Measurements from ENCODE around the gene HDAC11. TPM values are rescaled to one million over a fixed set of nuclear protein-coding genes. Genes with fewer than 3 reads are reported as not detected.

The HDAC11 gene
- total and polyA plus RNA-seq, 2 of the 13 experiments (the other 11 are each of a cell fraction or from before 2014, with no cell fraction given): 13.7 to 33.1 TPM

GRCh38 chr3:13538520-13539291 lies 58.6 kb downstream of the HDAC11 start (continued):
- TF ChIP-seq MTA3 (CRISPR knock-in tag; IDR thresholded peaks at IDR 0.05) (no peak), KDM4B (CRISPR knock-in tag; IDR thresholded peaks at IDR 0.05) (no peak), ZNF607 (CRISPR knock-in tag; IDR thresholded peaks at IDR 0.05; ENCODE audit: borderline replicate concordance) (no peak), SIX4 (CRISPR knock-in tag; IDR thresholded peaks at IDR 0.05) (no peak), ZNF598 (CRISPR knock-in tag; IDR thresholded peaks at IDR 0.05; ENCODE audit: borderline replicate concordance) (no peak), EED (CRISPR knock-in tag; IDR thresholded peaks at IDR 0.05) (no peak), POLR2AphosphoS2 (IDR thresholded peaks at IDR 0.05; ENCODE audit: low read depth, low read length) (no peak), NFIC (IDR thresholded peaks at IDR 0.05; ENCODE audit: low read length) (no peak)

- Histone ChIP-seq H3K4me3 (replicated peaks in 1 of 3; ENCODE audit: insufficient read depth in 1 of 3, low read depth in 2 of 3, low read length in 3 of 3) (no peak overlapping the region), H3K4me2 (ENCODE audit: low read depth, low read length) (no peak overlapping the region), H3K79me2 (ENCODE audit: insufficient read depth, low read length) (no peaks in the 10 kb centered on the region), H3K9me3 (ENCODE audit: low read length) (no peaks in the 10 kb centered on the region), H3K9ac (ENCODE audit: insufficient read depth, low read depth, low read length) (no peak overlapping the region), H3K27ac (ENCODE audit: extremely low read length, insufficient read depth, low read length) (no peak overlapping the region), H4K20me1 (ENCODE audit: insufficient read depth, low read length) (no peaks in the 10 kb centered on the region), H2AFZ (ENCODE audit: low read length) (no peak overlapping the region), H3K27me3 (ENCODE audit: control insufficient read depth in 1 of 2, insufficient read depth in 2 of 2, low read length in 2 of 2) (peaks cover 10 to 72% of the 10 kb centered on the region in 2 experiments), H3K4me1 (ENCODE audit: insufficient read depth, low read length) (no peaks in the 10 kb centered on the region), H3K36me3 (replicated peaks in 1 of 2; ENCODE audit: control insufficient read depth in 1 of 2, insufficient read depth in 2 of 2, low read length in 2 of 2) (no peaks in the 10 kb centered on the region)
- ChIA-PET POLR2A (no interaction called here), CTCF (ENCODE audit: low intra/inter-chr PET ratio, low total read pairs) (no interaction called here)
- in situ Hi-C loops (cut with HindIII; ENCODE audit: extremely low pct_ligation_motif_present, low pct_unique_long_range_greater_than_20kb): no loop called here
- DNase-seq (ENCODE audit: low spot score): no peak
- no peak for ATAC-seq
- no peak for FAIRE-seq
- intact Hi-C loops (cut with micrococcal nuclease; ENCODE audit: unreplicated experiment): no loop called here
- 48% methylated on average over 5 of the region's 5 CpGs for WGBS (ENCODE audit: low lambda C conversion rate)
- no TSS peak for BruUV-seq (replicated peaks)
- no peak for TF ChIP-seq ZNF691 (CRISPR knock-in tag; IDR thresholded peaks at IDR 0.05; ENCODE audit: borderline replicate concordance, low read depth)
- TF ChIP-seq GPBP1L1 (CRISPR knock-in tag; IDR thresholded peaks at IDR 0.05): no peak
- no peak for TF ChIP-seq PLSCR1 (CRISPR knock-in tag; IDR thresholded peaks at IDR 0.05; ENCODE audit: borderline replicate concordance)
- TF ChIP-seq FOXO1 (CRISPR knock-in tag; IDR thresholded peaks at IDR 0.05): no peak
- no peak for TF ChIP-seq FOXJ3 (CRISPR knock-in tag; IDR thresholded peaks at IDR 0.05; ENCODE audit: borderline replicate concordance)
- no peak for TF ChIP-seq HDAC6 (IDR thresholded peaks at IDR 0.05; ENCODE audit: low read depth, low read length)
- TF ChIP-seq TRIM22 (IDR thresholded peaks at IDR 0.05): no peak
- TF ChIP-seq ZNF75D (CRISPR knock-in tag; IDR thresholded peaks at IDR 0.05; ENCODE audit: borderline replicate concordance): no peak
- TF ChIP-seq PRDM4 (CRISPR knock-in tag; IDR thresholded peaks at IDR 0.05; ENCODE audit: borderline replicate concordance): no peak
Measured at GRCh38 chr3:13539292-13539638, 59.2 kb downstream of the HDAC11 start.

All from HepG2 (cell line).